ENCODE results near the gene IL9R. TPM values are rescaled to one million over a fixed set of nuclear protein-coding genes. Genes with fewer than 3 reads are reported as not detected.
A peak's percentile ranks its signal among the peaks of the same experiment; 100 is the strongest.
"Not testable (repeated sequence)": the region's sequence is repeated elsewhere in the genome, so short reads cannot be mapped to it uniquely, and the experiment has no call there.

Gene IL9R
- total and polyA plus RNA-seq, 2 donors (not counting 1 experiment from before 2014, with no cell fraction given): 6.6 to 8.7 TPM

DNA sequence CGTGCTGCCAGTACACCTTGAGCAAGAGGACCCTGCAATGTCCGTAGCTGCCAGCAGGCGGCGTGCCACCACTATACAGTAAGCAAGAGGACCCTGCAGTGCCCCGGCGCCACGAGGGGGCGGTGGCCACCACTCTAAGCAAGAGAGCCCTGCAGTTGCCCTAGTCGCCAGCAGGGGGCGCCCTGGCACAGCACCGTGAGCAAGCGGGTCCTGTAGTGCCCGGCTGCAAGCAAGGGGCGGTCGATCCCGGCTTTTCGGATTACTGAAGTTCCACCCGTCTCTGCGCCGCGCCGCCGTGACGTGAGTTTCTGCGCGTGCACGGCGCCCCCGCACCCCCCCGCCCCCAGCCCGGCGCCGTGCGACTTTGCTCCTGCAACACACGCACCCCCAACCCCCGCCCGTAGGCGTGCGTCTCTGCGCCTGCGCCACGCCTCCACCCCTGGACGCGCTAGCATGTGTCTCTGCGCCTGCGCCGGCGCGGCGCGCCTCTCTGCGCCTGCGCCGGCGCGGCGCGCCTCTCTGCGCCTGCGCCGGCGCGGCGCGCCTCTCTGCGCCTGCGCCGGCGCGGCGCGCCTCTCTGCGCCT, 31.2 kb downstream of the IL9R start:
- H2AFZ ChIP-seq (ENCODE audit: insufficient read depth, low read depth, low read length, poor library complexity, severe bottlenecking); H3K27me3 Mint-ChIP-seq; H3K4me2 ChIP-seq (replicated peaks; ENCODE audit: low read depth, low read length, poor library complexity, severe bottlenecking); H3K4me3 Mint-ChIP-seq; H3K27me3 ChIP-seq (replicated peaks in 1 of 4; ENCODE audit: control extremely low read depth in 1 of 4, control insufficient read depth in 3 of 4, insufficient read depth in 4 of 4, low read length in 3 of 4); H3K4me1 ChIP-seq (ENCODE audit: control insufficient read depth in 2 of 2, insufficient read depth in 2 of 2, low read length in 2 of 2); intact Hi-C loops (cut with micrococcal nuclease); H3K79me2 ChIP-seq (ENCODE audit: control insufficient read depth, insufficient read depth, low read length); CTCF ChIA-PET; H3K4me3 ChIP-seq (ENCODE audit: control extremely low read depth in 1 of 5, extremely low read depth in 1 of 5, insufficient read depth in 1 of 5, low read depth in 2 of 5, low read length in 4 of 5); H3K27ac Mint-ChIP-seq; H3K9ac ChIP-seq (ENCODE audit: low read length); H3K4me1 Mint-ChIP-seq; H3K27ac ChIP-seq (ENCODE audit: low read length in 2 of 2); POLR2A ChIA-PET; DNase-seq; H3K36me3 ChIP-seq (replicated peaks in 1 of 2; ENCODE audit: control extremely low read depth in 1 of 2, control insufficient read depth in 1 of 2, extremely low read depth in 1 of 2, insufficient read depth in 2 of 2, low read length in 1 of 2); H4K20me1 ChIP-seq (ENCODE audit: control insufficient read depth, insufficient read depth, low read length, poor library complexity, severe bottlenecking); H3K9me3 Mint-ChIP-seq (ENCODE audit: insufficient read depth); H3K9me3 ChIP-seq (ENCODE audit: control extremely low read depth in 1 of 3, control insufficient read depth in 2 of 3, insufficient read depth in 1 of 3, low read length in 2 of 3): not testable (repeated sequence)
- peak; percentile 60 for ATAC-seq (ENCODE audit: low read depth)
- WGBS (ENCODE audit: insufficient coverage): no CpG with 5 or more reads among the region's 73 CpGs

DNA sequence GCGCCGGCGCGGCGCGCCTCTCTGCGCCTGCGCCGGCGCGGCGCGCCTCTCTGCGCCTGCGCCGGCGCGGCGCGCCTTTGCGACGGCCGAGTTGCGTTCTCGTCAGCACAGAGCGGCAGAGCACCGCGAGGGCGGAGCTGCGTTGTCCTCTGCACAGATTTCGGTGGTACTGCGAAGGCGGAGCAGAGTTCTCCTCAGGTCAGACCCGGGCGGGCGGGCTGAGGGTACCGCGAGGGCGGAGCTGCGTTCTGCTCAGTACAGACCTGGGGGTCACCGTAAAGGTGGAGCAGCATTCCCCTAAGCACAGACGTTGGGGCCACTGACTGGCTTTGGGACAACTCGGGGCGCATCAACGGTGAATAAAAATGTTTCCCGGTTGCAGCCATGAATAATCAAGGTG, 31.8 kb downstream of the IL9R start:
- H3K27me3 Mint-ChIP-seq; H3K4me3 Mint-ChIP-seq; H3K27ac ChIP-seq (ENCODE audit: low read length in 2 of 2); DNase-seq; H2AFZ ChIP-seq (ENCODE audit: insufficient read depth, low read depth, low read length, poor library complexity, severe bottlenecking); H3K9ac ChIP-seq (ENCODE audit: low read length); CTCF ChIA-PET; H4K20me1 ChIP-seq (ENCODE audit: control insufficient read depth, insufficient read depth, low read length, poor library complexity, severe bottlenecking); H3K4me3 ChIP-seq (ENCODE audit: control extremely low read depth in 1 of 5, extremely low read depth in 1 of 5, insufficient read depth in 1 of 5, low read depth in 2 of 5, low read length in 4 of 5); H3K4me1 Mint-ChIP-seq; H3K27me3 ChIP-seq (replicated peaks in 1 of 4; ENCODE audit: control extremely low read depth in 1 of 4, control insufficient read depth in 3 of 4, insufficient read depth in 4 of 4, low read length in 3 of 4); H3K9me3 Mint-ChIP-seq (ENCODE audit: insufficient read depth); H3K4me1 ChIP-seq (ENCODE audit: control insufficient read depth in 2 of 2, insufficient read depth in 2 of 2, low read length in 2 of 2); H3K79me2 ChIP-seq (ENCODE audit: control insufficient read depth, insufficient read depth, low read length); H3K9me3 ChIP-seq (ENCODE audit: control extremely low read depth in 1 of 3, control insufficient read depth in 2 of 3, insufficient read depth in 1 of 3, low read length in 2 of 3); ATAC-seq (ENCODE audit: low read depth); H3K4me2 ChIP-seq (replicated peaks; ENCODE audit: low read depth, low read length, poor library complexity, severe bottlenecking); H3K36me3 ChIP-seq (replicated peaks in 1 of 2; ENCODE audit: control extremely low read depth in 1 of 2, control insufficient read depth in 1 of 2, extremely low read depth in 1 of 2, insufficient read depth in 2 of 2, low read length in 1 of 2); intact Hi-C loops (cut with micrococcal nuclease); POLR2A ChIA-PET; H3K27ac Mint-ChIP-seq: not testable (repeated sequence)
- WGBS (ENCODE audit: insufficient coverage): no CpG with 5 or more reads among the region's 46 CpGs

DNA sequence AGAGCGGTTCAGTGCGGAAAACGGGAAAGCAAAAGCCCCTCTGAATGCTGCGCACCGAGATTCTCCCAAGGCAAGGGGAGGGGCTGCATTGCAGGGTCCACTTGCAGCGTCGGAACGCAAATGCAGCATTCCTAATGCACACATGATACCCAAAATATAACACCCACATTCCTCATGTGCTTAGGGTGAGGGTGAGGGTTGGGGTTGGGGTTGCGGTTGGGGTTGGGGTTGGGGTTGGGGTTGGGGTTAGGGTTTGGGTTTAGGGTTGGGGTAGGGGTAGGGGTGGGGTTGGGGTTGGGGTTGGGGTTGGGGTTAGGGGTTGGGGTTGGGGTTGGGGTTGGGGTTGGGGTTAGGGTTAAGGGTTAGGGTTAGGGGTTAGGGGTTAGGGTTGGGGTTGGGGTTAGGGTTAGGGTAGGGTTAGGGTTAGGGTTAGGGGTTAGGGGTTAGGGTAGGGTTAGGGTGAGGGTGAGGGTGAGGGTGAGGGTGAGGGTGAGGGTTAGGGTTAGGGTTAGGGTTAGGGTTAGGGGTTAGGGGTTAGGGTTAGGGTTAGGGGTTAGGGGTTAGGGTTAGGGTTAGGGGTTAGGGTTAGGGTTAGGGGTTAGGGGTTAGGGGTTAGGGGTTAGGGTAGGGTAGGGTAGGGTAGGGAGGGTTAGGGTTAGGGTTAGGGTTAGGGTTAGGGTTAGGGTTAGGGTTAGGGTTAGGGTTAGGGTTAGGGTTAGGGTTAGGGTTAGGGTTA, 32.4 kb downstream of the IL9R start:
- H3K27ac ChIP-seq (ENCODE audit: low read length in 2 of 2); H2AFZ ChIP-seq (ENCODE audit: insufficient read depth, low read depth, low read length, poor library complexity, severe bottlenecking); H3K9ac ChIP-seq (ENCODE audit: low read length); H3K4me1 ChIP-seq (ENCODE audit: control insufficient read depth in 2 of 2, insufficient read depth in 2 of 2, low read length in 2 of 2); H3K36me3 ChIP-seq (replicated peaks in 1 of 2; ENCODE audit: control extremely low read depth in 1 of 2, control insufficient read depth in 1 of 2, extremely low read depth in 1 of 2, insufficient read depth in 2 of 2, low read length in 1 of 2); H3K9me3 Mint-ChIP-seq (ENCODE audit: insufficient read depth); intact Hi-C loops (cut with micrococcal nuclease); H3K27ac Mint-ChIP-seq; H3K79me2 ChIP-seq (ENCODE audit: control insufficient read depth, insufficient read depth, low read length); CTCF ChIA-PET; H3K27me3 ChIP-seq (replicated peaks in 1 of 4; ENCODE audit: control extremely low read depth in 1 of 4, control insufficient read depth in 3 of 4, insufficient read depth in 4 of 4, low read length in 3 of 4); H3K4me2 ChIP-seq (replicated peaks; ENCODE audit: low read depth, low read length, poor library complexity, severe bottlenecking); H3K4me1 Mint-ChIP-seq; H3K9me3 ChIP-seq (ENCODE audit: control extremely low read depth in 1 of 3, control insufficient read depth in 2 of 3, insufficient read depth in 1 of 3, low read length in 2 of 3); DNase-seq; ATAC-seq (ENCODE audit: low read depth); H3K4me3 ChIP-seq (ENCODE audit: control extremely low read depth in 1 of 5, extremely low read depth in 1 of 5, insufficient read depth in 1 of 5, low read depth in 2 of 5, low read length in 4 of 5); H3K4me3 Mint-ChIP-seq; H4K20me1 ChIP-seq (ENCODE audit: control insufficient read depth, insufficient read depth, low read length, poor library complexity, severe bottlenecking); H3K27me3 Mint-ChIP-seq; POLR2A ChIA-PET: not testable (repeated sequence)
- WGBS (ENCODE audit: insufficient coverage): no CpG with 5 or more reads among the region's 9 CpGs

DNA sequence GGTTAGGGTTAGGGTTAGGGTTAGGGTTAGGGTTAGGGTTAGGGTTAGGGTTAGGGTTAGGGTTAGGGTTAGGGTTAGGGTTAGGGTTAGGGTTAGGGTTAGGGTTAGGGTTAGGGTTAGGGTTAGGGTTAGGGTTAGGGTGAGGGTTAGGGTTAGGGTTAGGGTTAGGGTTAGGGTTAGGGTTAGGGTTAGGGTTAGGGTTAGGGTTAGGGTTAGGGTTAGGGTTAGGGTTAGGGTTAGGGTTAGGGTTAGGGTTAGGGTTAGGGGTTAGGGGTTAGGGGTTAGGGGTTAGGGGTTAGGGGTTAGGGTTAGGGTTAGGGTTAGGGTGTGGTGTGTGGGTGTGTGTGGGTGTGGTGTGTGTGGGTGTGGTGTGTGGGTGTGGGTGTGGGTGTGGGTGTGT, 33.0 kb downstream of the IL9R start:
- H3K27me3 Mint-ChIP-seq; ATAC-seq (ENCODE audit: low read depth); H3K36me3 ChIP-seq (replicated peaks in 1 of 2; ENCODE audit: control extremely low read depth in 1 of 2, control insufficient read depth in 1 of 2, extremely low read depth in 1 of 2, insufficient read depth in 2 of 2, low read length in 1 of 2); POLR2A ChIA-PET; H4K20me1 ChIP-seq (ENCODE audit: control insufficient read depth, insufficient read depth, low read length, poor library complexity, severe bottlenecking); H3K4me1 Mint-ChIP-seq; DNase-seq; H3K4me3 ChIP-seq (ENCODE audit: control extremely low read depth in 1 of 5, extremely low read depth in 1 of 5, insufficient read depth in 1 of 5, low read depth in 2 of 5, low read length in 4 of 5); H3K9ac ChIP-seq (ENCODE audit: low read length); H3K9me3 ChIP-seq (ENCODE audit: control extremely low read depth in 1 of 3, control insufficient read depth in 2 of 3, insufficient read depth in 1 of 3, low read length in 2 of 3); CTCF ChIA-PET; H3K4me2 ChIP-seq (replicated peaks; ENCODE audit: low read depth, low read length, poor library complexity, severe bottlenecking); H3K27ac Mint-ChIP-seq; H3K4me1 ChIP-seq (ENCODE audit: control insufficient read depth in 2 of 2, insufficient read depth in 2 of 2, low read length in 2 of 2); H3K27ac ChIP-seq (ENCODE audit: low read length in 2 of 2); H3K27me3 ChIP-seq (replicated peaks in 1 of 4; ENCODE audit: control extremely low read depth in 1 of 4, control insufficient read depth in 3 of 4, insufficient read depth in 4 of 4, low read length in 3 of 4); H3K9me3 Mint-ChIP-seq (ENCODE audit: insufficient read depth); intact Hi-C loops (cut with micrococcal nuclease); H3K4me3 Mint-ChIP-seq; H2AFZ ChIP-seq (ENCODE audit: insufficient read depth, low read depth, low read length, poor library complexity, severe bottlenecking); H3K79me2 ChIP-seq (ENCODE audit: control insufficient read depth, insufficient read depth, low read length): not testable (repeated sequence)

Data from B cell (primary cell).